Spinal cord (tissue), 10 donors: ENCODE measurements around the gene SDR9C7. TPM values are rescaled to one million over a fixed set of nuclear protein-coding genes. Genes with fewer than 3 reads are reported as not detected.
"Not testable (repeated sequence)": the region's sequence is repeated elsewhere in the genome, so short reads cannot be mapped to it uniquely, and the experiment has no call there.

Source experiments
- DNase-seq, 6 donors: peaks; one replicate each; pipeline versions ENCODE4 v3.0.0 to v3.0.0-alpha.2; 2013 to 2015; ENCODE audit warnings: low spot score in 6 of 6, low read depth in 4 of 6
- H3K27ac ChIP-seq: one replicate; pipeline ENCODE4 v1.5.1; 2013; ENCODE audit warnings: low read depth, low read length, control low read depth
- H3K27me3 ChIP-seq: one replicate; pipeline ENCODE4 v1.6.1; 2013; ENCODE audit warnings: low read length; ENCODE audit not compliant: control insufficient read depth, insufficient read depth
- H3K36me3 ChIP-seq: one replicate; pipeline ENCODE4 v1.6.1; 2013; ENCODE audit warnings: low read length; ENCODE audit not compliant: control insufficient read depth, insufficient read depth
- H3K4me1 ChIP-seq: one replicate; pipeline ENCODE4 v1.6.1; 2013; ENCODE audit warnings: low read length; ENCODE audit not compliant: control insufficient read depth, insufficient read depth
- H3K4me3 ChIP-seq: one replicate; pipeline ENCODE4 v1.5.1; 2013; ENCODE audit warnings: low read depth, low read length, control low read depth
- H3K9me3 ChIP-seq: one replicate; pipeline ENCODE4 v1.6.1; 2013; ENCODE audit warnings: low read length; ENCODE audit not compliant: control insufficient read depth, insufficient read depth
- WGBS: methylation state at CpG from one replicate; pipeline ENCODE4 v1.1.5; 2013; ENCODE audit warnings: missing lambda C conversion rate; ENCODE audit not compliant: insufficient coverage; 5-methylcytosine and 5-hydroxymethylcytosine counted together
- long read RNA-seq, 4 donors: transcript quantifications; one replicate each; lab custom pipeline, GENCODE V29; 2026
- polyA plus RNA-seq, 2 donors: library from polyadenylated mRNA; unstranded; fragments of 120-200 nt; gene quantifications; one replicate each; pipeline ENCODE4 v1.2.1, GENCODE V29; 2013; ENCODE audit not compliant: insufficient read length in 2 of 2
- total RNA-seq, 2 donors: library from RNA; depleted of rRNA in 1 of 2; stranded (reverse); fragments of 120-200 nt in 1 of 2; fragments of >200 nt in 1 of 2; gene quantifications; one replicate each; pipeline versions ENCODE4 v1.2.3 to v1.2.4, GENCODE V29; 2013 to 2014
- donor health status: healthy.

The SDR9C7 gene
- total RNA-seq (under 1 TPM in 1 of 2 donors, not detected in 1; 0.20 TPM), polyA plus RNA-seq (under 1 TPM in 1 of 2 donors, not detected in 1; 0.27 TPM)
- long read RNA-seq, donor 1 = 0 reads
- long read RNA-seq, donor 2 = 0 reads
- long read RNA-seq, donor 3 = 0 reads
- long read RNA-seq, donor 4 = 0 reads

- no peaks in the 10 kb centered on the region for H3K36me3 ChIP-seq
- no peak within 1 kb of the TSS for H3K27ac ChIP-seq
- H3K9me3 ChIP-seq = no peaks in the 10 kb centered on the region
- DNase-seq = no peak
- no peaks in the 10 kb centered on the region for H3K27me3 ChIP-seq
- peaks cover 3% of the 10 kb centered on the region for H3K4me1 ChIP-seq
- 96% methylated on average over 12 of the region's 15 CpGs for WGBS
- H3K4me3 ChIP-seq = no peak within 1 kb of the TSS
These were observed at the start of gene SDR9C7 for GRCh38 chr12:56933826-56934625. SDR9C7 (minus strand) TSS chr12:56934408; CDS start chr12:56934261, 147 bp downstream.

- 100% methylated on average over 2 of the region's 4 CpGs for WGBS
- H3K36me3 ChIP-seq = no peaks in the 10 kb centered on the region
- no peak overlapping the region for H3K4me3 ChIP-seq
- no peaks in the 10 kb centered on the region for H3K9me3 ChIP-seq
- no peaks in the 10 kb centered on the region for H3K27me3 ChIP-seq
- peaks cover 10% of the 10 kb centered on the region for H3K4me1 ChIP-seq
- no peak for DNase-seq
- no peak overlapping the region for H3K27ac ChIP-seq
These were observed 49.2 kb upstream of the SDR9C7 start for GRCh38 chr12:56983386-56983785.

DNA sequence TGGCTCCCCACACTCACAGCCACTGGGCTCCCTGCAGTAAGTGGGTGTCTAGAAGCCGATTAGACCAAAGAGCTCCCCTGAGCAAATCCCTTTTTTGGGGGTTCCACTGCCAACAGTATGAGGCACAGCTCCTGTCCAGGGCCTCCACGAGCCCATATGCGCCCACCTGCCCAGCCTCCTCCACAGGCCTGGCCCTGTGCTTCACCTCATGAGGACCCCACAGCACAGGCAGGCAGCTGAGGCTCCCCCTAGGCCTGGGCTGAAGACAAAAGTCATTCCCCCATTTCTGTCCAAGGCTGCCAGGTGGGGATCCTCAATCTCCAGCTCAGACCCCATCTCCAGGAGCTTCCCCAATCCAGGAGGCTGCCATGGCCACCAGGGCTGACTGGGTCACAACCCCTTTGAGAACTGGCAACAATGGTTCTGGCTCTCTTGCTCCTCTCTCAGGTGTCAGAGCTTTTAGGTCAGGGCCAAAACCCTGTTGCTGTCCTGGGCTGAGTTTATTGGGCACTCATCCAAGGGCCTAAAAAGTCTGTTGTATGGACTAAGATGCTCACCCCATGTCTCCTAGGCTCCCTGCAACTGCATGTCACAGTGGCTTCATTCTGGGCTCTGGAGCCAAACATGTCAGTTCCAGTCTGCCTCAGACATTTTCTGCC lies 48.5 kb upstream of the SDR9C7 start:
- H3K4me3 ChIP-seq, H3K4me1 ChIP-seq, DNase-seq, H3K9me3 ChIP-seq, H3K27me3 ChIP-seq, H3K36me3 ChIP-seq, H3K27ac ChIP-seq: not testable (repeated sequence)
- 93% methylated on average over 2 of the region's 3 CpGs for WGBS

DNA sequence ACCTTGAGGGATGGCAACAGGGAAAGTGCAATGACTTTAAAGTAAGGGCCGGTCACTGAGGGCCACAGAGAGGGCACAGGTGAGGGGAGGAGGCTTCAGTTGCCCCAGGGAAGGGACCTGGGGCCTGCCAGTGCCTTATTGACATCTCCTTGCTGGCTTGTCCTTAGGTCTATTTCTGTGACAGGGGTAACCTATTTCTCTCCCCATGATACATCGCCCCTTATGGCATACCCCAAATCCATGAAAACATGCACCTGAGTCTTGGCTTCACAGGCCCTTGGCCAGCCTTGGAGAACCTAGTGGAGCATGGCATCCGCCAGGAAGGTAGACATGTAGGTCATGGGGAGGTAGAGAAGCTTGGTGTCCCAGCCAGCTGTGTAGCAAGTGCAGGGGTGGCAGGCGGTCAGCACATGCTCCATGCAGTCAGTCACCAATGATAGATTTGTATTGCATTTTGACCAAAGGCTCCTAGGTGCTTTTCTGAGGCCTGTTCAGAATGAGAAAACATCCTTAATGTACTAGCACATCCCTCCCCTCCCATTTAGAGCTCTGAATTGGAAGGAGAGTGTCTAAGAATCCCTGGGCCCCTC lies 46.8 kb upstream of the SDR9C7 start:
- 93% methylated on average over 3 of the region's 4 CpGs for WGBS
- no peaks in the 10 kb centered on the region for H3K9me3 ChIP-seq
- no peak overlapping the region for H3K4me3 ChIP-seq
- H3K36me3 ChIP-seq = no peaks in the 10 kb centered on the region
- no peaks in the 10 kb centered on the region for H3K27me3 ChIP-seq
- H3K27ac ChIP-seq = no peak overlapping the region
- H3K4me1 ChIP-seq = no peaks in the 10 kb centered on the region
- no peak for DNase-seq

DNA sequence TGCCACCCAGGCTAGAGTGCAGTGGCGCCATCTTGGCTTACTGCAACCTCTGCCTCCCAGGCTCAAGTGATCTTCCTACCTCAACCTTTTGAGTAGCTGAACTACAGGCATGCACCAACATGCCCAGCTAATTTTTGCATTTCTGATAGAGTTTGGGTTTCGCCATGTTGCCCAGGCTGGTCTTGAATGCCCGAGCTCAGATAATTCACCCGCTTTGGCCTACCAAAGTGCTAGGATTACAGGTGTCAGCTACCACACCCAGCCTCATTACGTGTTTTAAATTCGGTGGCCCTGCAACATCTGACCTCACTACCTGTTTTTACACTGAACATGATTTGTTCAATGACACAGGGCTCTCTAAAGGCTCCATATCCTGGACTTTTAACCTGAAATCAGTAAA lies 46.1 kb upstream of the SDR9C7 start:
- no peak overlapping the region for H3K4me3 ChIP-seq
- H3K27ac ChIP-seq = no peak overlapping the region
- DNase-seq = no peak
- no peaks in the 10 kb centered on the region for H3K27me3 ChIP-seq
- H3K36me3 ChIP-seq = no peaks in the 10 kb centered on the region
- H3K4me1 ChIP-seq = no peaks in the 10 kb centered on the region
- 95% methylated on average over 6 of the region's 6 CpGs for WGBS
- no peaks in the 10 kb centered on the region for H3K9me3 ChIP-seq

GRCh38 chr12:56979628-56980027 lies 45.4 kb upstream of the SDR9C7 start:
- Histone ChIP-seq H3K27ac (no peak overlapping the region), H3K9me3 (no peaks in the 10 kb centered on the region), H3K27me3 (no peaks in the 10 kb centered on the region), H3K36me3 (no peaks in the 10 kb centered on the region), H3K4me1 (no peaks in the 10 kb centered on the region), H3K4me3 (no peak overlapping the region)
- WGBS = 100% methylated on average over 3 of the region's 3 CpGs
- DNase-seq = no peak

DNA sequence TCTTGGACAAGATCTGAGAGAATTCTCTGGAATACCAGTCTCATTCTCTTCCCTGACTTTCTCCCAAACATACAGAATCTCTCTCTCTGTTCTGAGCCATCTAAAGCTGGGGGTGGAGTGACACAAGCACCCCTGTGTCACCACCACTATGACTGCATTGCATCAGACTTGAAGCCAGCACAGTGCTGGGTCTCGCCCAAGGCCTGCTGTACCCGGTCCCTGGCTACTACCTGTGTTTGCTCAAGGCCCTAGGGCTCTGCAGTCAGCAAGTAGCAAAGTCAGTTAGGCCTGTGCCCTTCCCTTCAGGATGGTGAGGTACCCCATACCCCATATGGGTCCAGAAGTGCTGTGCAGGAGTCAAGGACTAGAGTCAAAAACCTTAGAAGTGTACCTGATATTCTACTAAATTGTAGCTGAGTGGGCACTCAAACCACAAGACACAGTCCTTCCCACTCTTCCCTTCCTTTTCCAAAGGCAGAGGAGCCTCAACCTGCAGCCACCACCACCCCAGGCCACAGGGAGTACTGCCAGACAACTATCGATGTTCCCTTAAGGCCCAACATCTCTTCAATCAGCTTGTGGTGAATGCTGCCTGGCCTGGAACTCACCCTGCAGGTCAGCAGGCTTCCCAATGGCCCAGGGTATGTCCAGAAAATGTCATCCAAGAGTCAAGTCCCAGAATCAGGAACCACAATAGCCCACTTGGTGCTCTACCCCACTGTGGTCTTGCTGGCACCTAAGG lies 44.4 kb upstream of the SDR9C7 start:
- Histone ChIP-seq H3K4me1 (no peaks in the 10 kb centered on the region), H3K9me3 (no peaks in the 10 kb centered on the region), H3K27ac (no peak overlapping the region), H3K27me3 (no peaks in the 10 kb centered on the region), H3K36me3 (no peaks in the 10 kb centered on the region), H3K4me3 (no peak overlapping the region)
- 92% methylated on average over 3 of the region's 3 CpGs for WGBS
- DNase-seq = no peak

- no CpG with 5 or more reads among the region's 4 CpGs for whole genome bisulfite sequencing
- DNase-seq, H3K4me3 ChIP-seq, H3K27ac ChIP-seq, H3K27me3 ChIP-seq, H3K36me3 ChIP-seq, H3K9me3 ChIP-seq, H3K4me1 ChIP-seq: not testable (repeated sequence)
These were observed 43.2 kb upstream of the SDR9C7 start for GRCh38 chr12:56977361-56977760.

DNA sequence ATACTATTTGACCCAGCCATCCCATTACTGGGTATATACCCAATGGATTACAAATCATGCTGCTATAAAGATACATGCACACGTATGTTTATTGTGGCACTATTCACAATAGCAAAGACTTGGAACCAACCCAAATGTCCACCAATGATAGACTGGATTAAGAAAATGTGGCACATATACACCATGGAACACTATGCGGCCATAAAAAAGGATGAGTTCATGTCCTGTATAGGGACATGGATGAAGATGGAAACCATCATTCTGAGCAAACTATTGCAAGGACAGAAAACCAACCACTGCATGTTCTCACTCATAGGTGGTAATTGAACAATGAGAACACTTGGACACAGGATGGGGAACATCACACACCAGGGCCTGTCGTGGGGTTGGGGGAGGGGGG lies 40.0 kb upstream of the SDR9C7 start:
- H3K9me3 ChIP-seq, H3K4me1 ChIP-seq, H3K36me3 ChIP-seq, DNase-seq, H3K27me3 ChIP-seq, H3K4me3 ChIP-seq, H3K27ac ChIP-seq: not testable (repeated sequence)
- WGBS = no CpG with 5 or more reads among the region's 3 CpGs
